ENCODE measurements around the gene PPP2R2D. TPM values are rescaled to one million over a fixed set of nuclear protein-coding genes. Genes with fewer than 3 reads are reported as not detected.
"Not testable (repeated sequence)": the region's sequence is repeated elsewhere in the genome, so short reads cannot be mapped to it uniquely, and the experiment has no call there.

PPP2R2D gene
- total and polyA plus RNA-seq, 3 experiments from 2014 or later, result 23.5 to 34.0 (median 24.5) TPM

- H3K9me3 ChIP-seq (ENCODE audit: low read length), result no peaks in the 10 kb centered on the region
- Mint-ChIP-seq H3K27ac (peak overlapping the region in 2 of 8 donors; percentile 29 to 61), H3K4me1 (peaks cover 1 to 4% (median 4%) of the 10 kb centered on the region in 3 donors), H3K4me3 (no peak overlapping the region), H3K9me3 (peaks cover 0 to 3% (median 0%) of the 10 kb centered on the region in 5 donors), H3K36me3 (peaks cover 0 to 3% (median 0%) of the 10 kb centered on the region in 3 donors), H3K27me3 (peaks cover 7 to 44% of the 10 kb centered on the region in 2 donors)
- H3K4me3 ChIP-seq (ENCODE audit: low read length), result no peak overlapping the region
- H3K36me3 ChIP-seq (ENCODE audit: insufficient read depth, low read length), result no peaks in the 10 kb centered on the region
- ChIA-PET POLR2A (no interaction called here), CTCF (no interaction called here)
- no peak overlapping the region for H3K27ac ChIP-seq (ENCODE audit: low read depth, low read length)
- no peak for DNase-seq
- H3K27me3 ChIP-seq (ENCODE audit: insufficient read depth, low read length, poor library complexity, severe bottlenecking), result peaks cover under 1% of the 10 kb centered on the region
- H3K4me1 ChIP-seq (ENCODE audit: insufficient read depth, low read length), result peaks cover 3% of the 10 kb centered on the region
Measured at GRCh38 chr10:131881104-131881880, 19.5 kb upstream of the PPP2R2D start.

- H3K4me1 ChIP-seq (ENCODE audit: insufficient read depth, low read length), result peaks cover 3% of the 10 kb centered on the region
- H3K27me3 Mint-ChIP-seq, result peaks cover 4 to 43% of the 10 kb centered on the region in 2 donors
- H3K4me1 Mint-ChIP-seq, result peaks cover 1 to 4% (median 4%) of the 10 kb centered on the region in 3 donors
- no peak overlapping the region for H3K27ac ChIP-seq (ENCODE audit: low read depth, low read length)
- H3K36me3 Mint-ChIP-seq, result peaks cover 0 to 3% (median 0%) of the 10 kb centered on the region in 3 donors
- H3K36me3 ChIP-seq (ENCODE audit: insufficient read depth, low read length), result no peaks in the 10 kb centered on the region
- no peak for DNase-seq
- POLR2A ChIA-PET, result no interaction called here
- peaks cover 0 to 3% (median 0%) of the 10 kb centered on the region in 5 donors for H3K9me3 Mint-ChIP-seq
- H3K4me3 ChIP-seq (ENCODE audit: low read length), result no peak overlapping the region
- CTCF ChIA-PET, result no interaction called here
- H3K27ac Mint-ChIP-seq, result no peak overlapping the region
- no peaks in the 10 kb centered on the region for H3K27me3 ChIP-seq (ENCODE audit: insufficient read depth, low read length, poor library complexity, severe bottlenecking)
- H3K4me3 Mint-ChIP-seq, result no peak overlapping the region
- H3K9me3 ChIP-seq (ENCODE audit: low read length), result no peaks in the 10 kb centered on the region
Measured at GRCh38 chr10:131882151-131882550, 18.7 kb upstream of the PPP2R2D start.

GRCh38 chr10:131882590-131883451 is 18.0 kb upstream of the PPP2R2D start:
- Histone ChIP-seq H3K27ac (ENCODE audit: low read depth, low read length) (no peak overlapping the region), H3K27me3 (ENCODE audit: insufficient read depth, low read length, poor library complexity, severe bottlenecking) (no peaks in the 10 kb centered on the region), H3K36me3 (ENCODE audit: insufficient read depth, low read length) (no peaks in the 10 kb centered on the region), H3K4me3 (ENCODE audit: low read length) (no peak overlapping the region), H3K4me1 (ENCODE audit: insufficient read depth, low read length) (peaks cover 3% of the 10 kb centered on the region), H3K9me3 (ENCODE audit: low read length) (no peaks in the 10 kb centered on the region)
- Mint-ChIP-seq H3K36me3 (peaks cover 0 to 3% (median 0%) of the 10 kb centered on the region in 3 donors), H3K27ac (no peak overlapping the region), H3K4me3 (no peak overlapping the region), H3K27me3 (peaks cover 3 to 41% of the 10 kb centered on the region in 2 donors), H3K9me3 (peaks cover 0 to 3% (median 0%) of the 10 kb centered on the region in 5 donors), H3K4me1 (peaks cover 1 to 4% (median 4%) of the 10 kb centered on the region in 3 donors)
- ChIA-PET POLR2A (no interaction called here), CTCF (interaction anchor here (1.2 kb wide), 1 partner anchor 140 kb away, joined by 4 read pairs; no protein-coding TSS in a partner anchor)
- no peak for DNase-seq

- H3K4me1 Mint-ChIP-seq; H3K9me3 ChIP-seq (ENCODE audit: low read length); H3K27me3 ChIP-seq (ENCODE audit: insufficient read depth, low read length, poor library complexity, severe bottlenecking); H3K9me3 Mint-ChIP-seq; H3K27ac ChIP-seq (ENCODE audit: low read depth, low read length); DNase-seq; H3K36me3 ChIP-seq (ENCODE audit: insufficient read depth, low read length); H3K36me3 Mint-ChIP-seq; H3K4me3 ChIP-seq (ENCODE audit: low read length); H3K4me1 ChIP-seq (ENCODE audit: insufficient read depth, low read length); H3K4me3 Mint-ChIP-seq; POLR2A ChIA-PET: not testable (repeated sequence)
- CTCF ChIA-PET, result interaction anchor here (1.2 kb wide), 1 partner anchor 139 kb away, joined by 4 read pairs; no protein-coding TSS in a partner anchor
- H3K27ac Mint-ChIP-seq, result peak overlapping the region in 1 of 8 donors; percentile 9
- peaks cover under 1 to 36% of the 10 kb centered on the region in 2 donors for H3K27me3 Mint-ChIP-seq
Measured at GRCh38 chr10:131883621-131884393, 17.0 kb upstream of the PPP2R2D start.

GRCh38 chr10:131885391-131886165 is 15.2 kb upstream of the PPP2R2D start:
- ChIA-PET POLR2A (interaction anchor here (0.8 kb wide), 1 partner anchor 137 kb away, joined by 3 read pairs; no protein-coding TSS in a partner anchor), CTCF (interaction anchor here (0.7 to 2.6 kb wide), 29 partner anchors 10 to 568 kb away, joined by 3 to 79 read pairs (median 5); partner anchors contain the start of gene PPP2R2D)
- no peaks in the 10 kb centered on the region for H3K9me3 ChIP-seq (ENCODE audit: low read length)
- peaks cover 1 to 4% (median 4%) of the 10 kb centered on the region in 3 donors for H3K4me1 Mint-ChIP-seq
- no peaks in the 10 kb centered on the region for H3K27me3 ChIP-seq (ENCODE audit: insufficient read depth, low read length, poor library complexity, severe bottlenecking)
- peak overlapping the region in 1 of 7 donors; percentile 42 for H3K4me3 Mint-ChIP-seq
- peak; percentile 70 to 84 (median 78) for DNase-seq
- H3K27ac Mint-ChIP-seq, result peak overlapping the region in 1 of 8 donors; percentile 31
- no peak overlapping the region for H3K27ac ChIP-seq (ENCODE audit: low read depth, low read length)
- H3K4me1 ChIP-seq (ENCODE audit: insufficient read depth, low read length), result peaks cover 3% of the 10 kb centered on the region
- H3K9me3 Mint-ChIP-seq, result no peaks in the 10 kb centered on the region
- no peak overlapping the region for H3K4me3 ChIP-seq (ENCODE audit: low read length)
- peaks cover 0 to 27% of the 10 kb centered on the region in 2 donors for H3K27me3 Mint-ChIP-seq
- no peaks in the 10 kb centered on the region for H3K36me3 ChIP-seq (ENCODE audit: insufficient read depth, low read length)
- H3K36me3 Mint-ChIP-seq, result no peaks in the 10 kb centered on the region

GRCh38 chr10:131886237-131886636 is 14.6 kb upstream of the PPP2R2D start:
- Histone ChIP-seq H3K4me1 (ENCODE audit: insufficient read depth, low read length) (peaks cover 3% of the 10 kb centered on the region), H3K4me3 (ENCODE audit: low read length) (no peak overlapping the region), H3K9me3 (ENCODE audit: low read length) (no peaks in the 10 kb centered on the region), H3K36me3 (ENCODE audit: insufficient read depth, low read length) (no peaks in the 10 kb centered on the region), H3K27ac (ENCODE audit: low read depth, low read length) (no peak overlapping the region), H3K27me3 (ENCODE audit: insufficient read depth, low read length, poor library complexity, severe bottlenecking) (no peaks in the 10 kb centered on the region)
- no peak overlapping the region for H3K27ac Mint-ChIP-seq
- no peaks in the 10 kb centered on the region for H3K36me3 Mint-ChIP-seq
- no peak for DNase-seq
- H3K4me3 Mint-ChIP-seq, result no peak overlapping the region
- no peaks in the 10 kb centered on the region for H3K9me3 Mint-ChIP-seq
- peaks cover 1 to 4% (median 4%) of the 10 kb centered on the region in 3 donors for H3K4me1 Mint-ChIP-seq
- POLR2A ChIA-PET, result interaction anchor here (0.8 kb wide), 1 partner anchor 137 kb away, joined by 3 read pairs; no protein-coding TSS in a partner anchor
- CTCF ChIA-PET, result interaction anchor here (0.7 to 2.6 kb wide), 25 partner anchors 9 to 567 kb away, joined by 3 to 79 read pairs (median 5); partner anchors contain the start of gene PPP2R2D
- peaks cover 0 to 22% of the 10 kb centered on the region in 2 donors for H3K27me3 Mint-ChIP-seq

GRCh38 chr10:131888186-131888604 is 12.6 kb upstream of the PPP2R2D start:
- H3K4me3 Mint-ChIP-seq, result no peak overlapping the region
- Histone ChIP-seq H3K4me3 (ENCODE audit: low read length) (no peak overlapping the region), H3K36me3 (ENCODE audit: insufficient read depth, low read length) (no peaks in the 10 kb centered on the region), H3K27me3 (ENCODE audit: insufficient read depth, low read length, poor library complexity, severe bottlenecking) (no peaks in the 10 kb centered on the region), H3K27ac (ENCODE audit: low read depth, low read length) (no peak overlapping the region), H3K9me3 (ENCODE audit: low read length) (no peaks in the 10 kb centered on the region), H3K4me1 (ENCODE audit: insufficient read depth, low read length) (peaks cover 3% of the 10 kb centered on the region)
- peaks cover 1 to 4% (median 4%) of the 10 kb centered on the region in 3 donors for H3K4me1 Mint-ChIP-seq
- no peak for DNase-seq
- H3K9me3 Mint-ChIP-seq, result no peaks in the 10 kb centered on the region
- ChIA-PET CTCF (interaction anchor here (2.6 kb wide), 1 partner anchor 135 kb away, joined by 13 read pairs; no protein-coding TSS in a partner anchor), POLR2A (no interaction called here)
- no peaks in the 10 kb centered on the region for H3K36me3 Mint-ChIP-seq
- H3K27me3 Mint-ChIP-seq, result peaks cover 0 to 22% of the 10 kb centered on the region in 2 donors
- H3K27ac Mint-ChIP-seq, result no peak overlapping the region

Data from CD8-positive, alpha-beta memory T cell (primary cell).